Measurements from ENCODE around the gene FBXO47.

FBXO47 gene

DNA sequence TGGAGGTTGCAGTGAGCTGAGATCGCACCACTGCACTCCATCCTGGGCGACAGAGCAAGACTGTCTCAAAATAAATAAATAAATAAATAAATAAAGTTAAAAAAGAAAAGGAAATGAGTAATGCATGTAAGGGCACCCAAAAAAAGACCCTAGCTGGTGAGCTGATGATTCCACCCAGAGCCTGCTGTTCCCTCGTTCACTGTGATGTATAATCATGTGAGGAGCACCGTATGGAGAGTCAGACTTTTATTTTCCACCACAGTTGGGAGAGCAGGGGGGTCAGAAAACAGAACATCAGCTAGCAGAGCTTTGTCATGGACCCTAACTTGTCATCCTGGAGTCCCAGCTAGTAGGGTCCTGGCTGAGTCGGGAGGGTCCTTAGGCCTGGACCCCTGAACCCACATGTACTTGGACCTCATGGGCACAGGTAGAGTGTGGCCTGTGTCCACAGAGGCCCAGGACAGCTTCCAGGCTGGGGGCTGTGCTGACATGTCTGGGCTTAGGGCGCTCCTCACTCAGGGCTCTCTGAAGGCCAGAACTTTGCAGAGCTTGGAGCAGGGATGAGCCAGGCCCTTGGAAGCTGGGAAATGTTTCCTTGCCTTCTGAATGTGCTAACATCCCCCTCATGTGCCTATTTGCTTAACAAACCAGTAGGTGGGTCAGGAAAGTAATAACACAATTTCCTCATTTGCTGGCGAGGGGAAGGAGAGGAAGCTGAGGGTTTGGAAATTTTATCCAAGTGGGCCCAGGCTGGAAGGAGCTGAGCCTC lies 60.6 kb downstream of the FBXO47 start:
- no peak overlapping the region for H3K9ac ChIP-seq (ENCODE audit: insufficient read length)
- no peak overlapping the region for H3K27ac ChIP-seq
- H3K36me3 ChIP-seq (ENCODE audit: insufficient read depth, low read length), result peaks cover 17% of the 10 kb centered on the region

DNA sequence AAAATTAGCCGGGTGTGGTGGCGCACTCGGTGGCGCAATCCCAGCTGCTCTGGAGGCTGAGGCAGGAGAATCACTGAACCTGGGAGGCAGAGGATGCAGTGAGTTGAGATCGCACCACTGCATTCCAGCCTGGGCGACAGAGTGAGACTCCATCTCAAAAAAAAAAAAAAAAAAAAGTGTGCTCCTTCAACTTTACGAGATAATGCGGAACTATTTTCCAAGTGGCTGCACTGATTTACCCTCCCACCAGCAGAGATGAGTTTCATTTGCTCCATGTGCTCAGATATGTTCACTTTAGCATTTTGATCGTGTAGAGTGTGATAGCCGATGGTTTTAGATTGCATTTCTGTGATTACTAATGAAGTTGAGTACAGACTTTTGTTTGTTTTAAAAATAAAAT lies 61.8 kb downstream of the FBXO47 start:
- TF ChIP-seq EZH2 (IDR thresholded peaks at IDR 0.05) (no peak), FOXP2 (optimal IDR thresholded peaks at IDR 0.05; ENCODE audit: control extremely low read depth, extremely low read length, insufficient read depth) (no peak), POLR2AphosphoS5 (IDR thresholded peaks at IDR 0.05; ENCODE audit: borderline replicate concordance, low read depth, low read length) (no peak)
- DNase-seq (ENCODE audit: low read depth, low spot score), result no peak
- no peak overlapping the region for H3K4me3 ChIP-seq
- no peak overlapping the region for H3K27ac ChIP-seq
- H3K9ac ChIP-seq (ENCODE audit: insufficient read length), result no peak overlapping the region
- peaks cover 17% of the 10 kb centered on the region for H3K36me3 ChIP-seq (ENCODE audit: insufficient read depth, low read length)
- H3K9me3 ChIP-seq (ENCODE audit: low read depth, low read length), result no peaks in the 10 kb centered on the region

More for the DNA sequence above, 60.6 kb downstream of the FBXO47 start:
- H3K9me3 ChIP-seq (ENCODE audit: low read depth, low read length), result no peaks in the 10 kb centered on the region
- no peak for TF ChIP-seq EZH2 (IDR thresholded peaks at IDR 0.05)
- no peak for TF ChIP-seq POLR2AphosphoS5 (IDR thresholded peaks at IDR 0.05; ENCODE audit: borderline replicate concordance, low read depth, low read length)
- no peak for TF ChIP-seq FOXP2 (optimal IDR thresholded peaks at IDR 0.05; ENCODE audit: control extremely low read depth, extremely low read length, insufficient read depth)
- DNase-seq (ENCODE audit: low read depth, low spot score), result no peak
- no peak overlapping the region for H3K4me3 ChIP-seq

DNA sequence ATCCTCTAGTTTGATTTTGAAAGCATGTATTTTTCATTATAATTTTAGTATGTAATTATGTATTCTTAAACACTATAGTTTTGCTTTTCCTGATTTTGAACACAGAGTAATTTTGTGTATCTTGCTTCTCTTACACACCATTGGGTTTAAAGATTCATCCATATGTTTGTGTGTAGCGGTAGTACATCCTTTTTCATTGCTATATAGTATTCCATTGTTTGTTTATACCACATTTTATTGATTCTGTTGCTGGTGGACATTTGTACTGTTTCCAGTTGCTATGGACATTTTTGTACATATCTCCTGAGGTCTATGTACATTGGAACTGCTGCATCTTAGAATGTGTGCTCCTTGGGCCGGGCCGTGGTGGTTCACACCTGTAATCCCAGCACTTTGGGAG lies 62.3 kb downstream of the FBXO47 start:
- Histone ChIP-seq H3K27ac (no peak overlapping the region), H3K9me3 (ENCODE audit: low read depth, low read length) (no peaks in the 10 kb centered on the region), H3K4me3 (no peak overlapping the region), H3K36me3 (ENCODE audit: insufficient read depth, low read length) (peaks cover 17% of the 10 kb centered on the region), H3K9ac (ENCODE audit: insufficient read length) (no peak overlapping the region)
- no peak for TF ChIP-seq POLR2AphosphoS5 (IDR thresholded peaks at IDR 0.05; ENCODE audit: borderline replicate concordance, low read depth, low read length)
- no peak for TF ChIP-seq FOXP2 (optimal IDR thresholded peaks at IDR 0.05; ENCODE audit: control extremely low read depth, extremely low read length, insufficient read depth)
- TF ChIP-seq EZH2 (IDR thresholded peaks at IDR 0.05), result no peak
- DNase-seq (ENCODE audit: low read depth, low spot score), result no peak

- Histone ChIP-seq H3K9me3 (ENCODE audit: low read depth, low read length) (no peaks in the 10 kb centered on the region), H3K4me3 (no peak overlapping the region), H3K27ac (no peak overlapping the region), H3K9ac (ENCODE audit: insufficient read length) (no peak overlapping the region), H3K36me3 (ENCODE audit: insufficient read depth, low read length) (peaks cover 31% of the 10 kb centered on the region)
- TF ChIP-seq EZH2 (IDR thresholded peaks at IDR 0.05), result no peak
- no peak for TF ChIP-seq FOXP2 (optimal IDR thresholded peaks at IDR 0.05; ENCODE audit: control extremely low read depth, extremely low read length, insufficient read depth)
- TF ChIP-seq POLR2AphosphoS5 (IDR thresholded peaks at IDR 0.05; ENCODE audit: borderline replicate concordance, low read depth, low read length), result no peak
- no peak for DNase-seq (ENCODE audit: low read depth, low spot score)
Observed at GRCh38 chr17:38903404-38903803, 63.8 kb downstream of the FBXO47 start.

GRCh38 chr17:38900978-38901656 lies 66.1 kb downstream of the FBXO47 start:
- Histone ChIP-seq H3K9me3 (ENCODE audit: low read depth, low read length) (no peaks in the 10 kb centered on the region), H3K9ac (ENCODE audit: insufficient read length) (no peak overlapping the region), H3K36me3 (ENCODE audit: insufficient read depth, low read length) (peaks cover 35% of the 10 kb centered on the region), H3K4me3 (no peak overlapping the region), H3K27ac (0 out of 2 replicates have a peak overlapping the region, but pooled peaks have one; percentile 36)
- TF ChIP-seq EZH2 (IDR thresholded peaks at IDR 0.05) (no peak), FOXP2 (optimal IDR thresholded peaks at IDR 0.05; ENCODE audit: control extremely low read depth, extremely low read length, insufficient read depth) (no peak), POLR2AphosphoS5 (IDR thresholded peaks at IDR 0.05; ENCODE audit: borderline replicate concordance, low read depth, low read length) (no peak)
- no peak for DNase-seq (ENCODE audit: low read depth, low spot score)

GRCh38 chr17:38899421-38899820 lies 67.8 kb downstream of the FBXO47 start:
- H3K9ac ChIP-seq (ENCODE audit: insufficient read length), result no peak overlapping the region
- no peak for TF ChIP-seq FOXP2 (optimal IDR thresholded peaks at IDR 0.05; ENCODE audit: control extremely low read depth, extremely low read length, insufficient read depth)
- TF ChIP-seq EZH2 (IDR thresholded peaks at IDR 0.05), result no peak
- no peak for TF ChIP-seq POLR2AphosphoS5 (IDR thresholded peaks at IDR 0.05; ENCODE audit: borderline replicate concordance, low read depth, low read length)
- H3K4me3 ChIP-seq, result no peak overlapping the region
- DNase-seq (ENCODE audit: low read depth, low spot score), result no peak
- H3K36me3 ChIP-seq (ENCODE audit: insufficient read depth, low read length), result peaks cover 32% of the 10 kb centered on the region
- no peak overlapping the region for H3K27ac ChIP-seq
- H3K9me3 ChIP-seq (ENCODE audit: low read depth, low read length), result no peaks in the 10 kb centered on the region

GRCh38 chr17:38898812-38899348 lies 68.3 kb downstream of the FBXO47 start:
- H3K9ac ChIP-seq (ENCODE audit: insufficient read length), result no peak overlapping the region
- DNase-seq (ENCODE audit: low read depth, low spot score), result no peak
- H3K4me3 ChIP-seq, result no peak overlapping the region
- H3K27ac ChIP-seq, result no peak overlapping the region
- no peaks in the 10 kb centered on the region for H3K9me3 ChIP-seq (ENCODE audit: low read depth, low read length)
- TF ChIP-seq POLR2AphosphoS5 (IDR thresholded peaks at IDR 0.05; ENCODE audit: borderline replicate concordance, low read depth, low read length) (no peak), FOXP2 (optimal IDR thresholded peaks at IDR 0.05; ENCODE audit: control extremely low read depth, extremely low read length, insufficient read depth) (no peak), EZH2 (IDR thresholded peaks at IDR 0.05) (no peak)
- H3K36me3 ChIP-seq (ENCODE audit: insufficient read depth, low read length), result peaks cover 34% of the 10 kb centered on the region

DNA sequence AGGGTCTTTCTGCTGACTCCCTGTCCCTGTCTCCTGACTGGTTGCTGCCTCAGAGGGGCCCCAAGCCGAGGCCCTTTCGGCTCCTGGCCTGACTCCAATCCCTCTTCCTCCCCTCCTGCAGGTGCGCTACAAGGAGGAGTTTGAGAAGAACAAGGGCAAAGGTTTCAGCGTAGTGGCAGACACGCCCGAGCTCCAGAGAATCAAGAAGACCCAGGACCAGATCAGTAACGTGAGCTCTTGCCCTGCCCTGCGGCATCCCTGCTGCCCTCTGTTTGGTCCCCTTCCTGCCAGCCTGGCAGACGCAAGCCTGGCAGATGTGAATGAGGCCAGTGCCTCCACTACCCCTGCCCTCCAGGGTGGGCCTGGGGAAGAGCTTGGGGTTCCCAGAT lies 68.9 kb downstream of the FBXO47 start:
- Histone ChIP-seq H3K9me3 (ENCODE audit: low read depth, low read length) (no peaks in the 10 kb centered on the region), H3K36me3 (ENCODE audit: insufficient read depth, low read length) (peaks cover 32% of the 10 kb centered on the region), H3K27ac (no peak overlapping the region), H3K9ac (ENCODE audit: insufficient read length) (no peak overlapping the region), H3K4me3 (no peak overlapping the region)
- no peak for TF ChIP-seq EZH2 (IDR thresholded peaks at IDR 0.05)
- no peak for TF ChIP-seq FOXP2 (optimal IDR thresholded peaks at IDR 0.05; ENCODE audit: control extremely low read depth, extremely low read length, insufficient read depth)
- no peak for TF ChIP-seq POLR2AphosphoS5 (IDR thresholded peaks at IDR 0.05; ENCODE audit: borderline replicate concordance, low read depth, low read length)
- no peak for DNase-seq (ENCODE audit: low read depth, low spot score)
